HG03159 (cell line): Measurements from ENCODE around the gene NEDD4L.
"Not testable (repeated sequence)": the region's sequence is repeated elsewhere in the genome, so short reads cannot be mapped to it uniquely, and the experiment has no call there.

Experiments
- ATAC-seq: cut with Tn5 transposase; IDR thresholded peaks from one replicate; pipeline ENCODE4 v1.9.1; 2021; ENCODE audit warnings: mild to moderate bottlenecking, moderate library complexity; ENCODE audit not compliant: unreplicated experiment

NEDD4L gene

DNA sequence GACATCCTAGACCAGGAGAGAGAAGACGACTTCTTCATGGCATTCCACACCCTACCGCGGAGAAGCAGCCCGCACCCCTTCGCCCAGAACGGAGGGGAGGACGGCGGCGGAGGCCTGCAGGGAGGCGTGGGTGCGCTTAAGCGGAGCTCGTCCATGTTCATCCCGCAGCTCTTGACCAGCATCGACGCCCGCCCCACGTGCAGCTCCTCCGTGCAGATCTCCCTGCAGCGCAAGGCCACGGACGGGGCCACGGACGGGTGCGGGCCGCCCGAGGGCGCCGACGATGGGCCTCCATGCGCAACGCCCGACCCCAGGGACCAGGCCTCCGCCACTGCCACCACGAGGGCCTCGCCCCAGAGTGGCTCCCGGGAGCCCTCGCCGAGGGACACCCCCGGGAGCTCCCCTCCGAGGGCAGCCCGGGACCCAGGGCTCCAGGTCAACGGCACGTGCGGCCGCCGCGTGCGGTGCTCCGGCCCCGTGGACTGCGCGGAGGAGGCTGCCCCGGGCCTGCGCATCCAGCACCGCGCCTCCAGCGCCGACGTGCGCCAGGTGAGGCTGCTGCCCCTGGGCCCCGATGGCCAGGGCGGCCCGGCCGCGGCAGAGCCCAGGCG is 211.8 kb downstream of the NEDD4L start:
- no peak for ATAC-seq

DNA sequence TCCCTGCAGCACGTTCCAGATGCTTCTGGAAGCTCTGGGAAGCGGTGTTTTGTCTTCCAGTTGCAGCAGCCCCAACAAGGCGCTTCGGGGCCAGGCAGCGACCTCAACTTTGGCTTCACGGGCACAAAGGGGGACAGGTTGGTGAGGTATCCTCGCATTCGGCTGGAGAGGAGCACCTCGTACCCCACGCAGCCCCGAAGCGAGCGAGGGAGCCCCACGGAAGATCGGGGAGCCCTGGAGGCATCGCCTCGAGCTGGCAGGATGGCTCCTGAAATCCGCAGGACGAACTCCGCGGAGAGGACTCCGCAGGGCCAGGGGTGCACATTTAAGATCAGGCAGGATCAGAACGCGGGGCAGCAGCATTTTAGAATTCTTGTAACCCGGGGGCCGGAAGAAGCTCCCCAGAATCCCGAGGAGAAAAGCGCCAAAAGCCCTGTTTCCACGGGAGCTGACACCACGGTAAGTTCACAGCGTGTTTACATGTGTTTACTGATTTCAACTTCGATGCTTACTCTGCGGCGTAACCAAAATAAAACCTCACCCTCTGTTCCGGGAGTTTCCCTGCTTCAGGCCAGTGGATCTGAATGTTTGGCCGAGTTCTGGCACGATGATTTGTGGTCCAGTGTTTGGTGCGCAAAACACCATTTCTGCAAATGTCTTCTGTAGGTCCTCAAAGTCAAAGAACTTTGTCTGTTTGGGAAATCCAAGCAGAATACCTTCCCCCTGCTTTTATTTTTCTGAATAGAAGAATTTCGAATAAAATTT is 212.5 kb downstream of the NEDD4L start:
- no peak for ATAC-seq

DNA sequence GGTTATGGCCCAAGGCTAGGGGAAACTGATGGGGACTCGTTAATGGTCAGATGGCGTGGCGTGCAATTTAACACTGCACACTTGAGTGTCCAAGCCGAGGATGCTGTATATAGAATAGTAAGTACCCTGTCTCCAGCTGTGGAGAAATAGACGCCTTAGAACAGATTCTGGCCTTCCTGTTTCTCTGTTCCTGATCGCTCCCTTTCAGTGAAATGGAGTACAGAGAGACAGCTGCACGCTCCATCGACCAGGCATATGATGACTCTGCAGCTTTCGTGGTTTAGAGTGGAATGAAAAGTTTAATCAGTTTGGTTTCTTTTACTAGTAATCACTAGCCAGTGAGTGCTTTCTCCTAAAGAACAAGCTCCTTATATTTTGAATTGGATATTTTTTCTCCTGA is 213.4 kb downstream of the NEDD4L start:
- ATAC-seq, result no peak

DNA sequence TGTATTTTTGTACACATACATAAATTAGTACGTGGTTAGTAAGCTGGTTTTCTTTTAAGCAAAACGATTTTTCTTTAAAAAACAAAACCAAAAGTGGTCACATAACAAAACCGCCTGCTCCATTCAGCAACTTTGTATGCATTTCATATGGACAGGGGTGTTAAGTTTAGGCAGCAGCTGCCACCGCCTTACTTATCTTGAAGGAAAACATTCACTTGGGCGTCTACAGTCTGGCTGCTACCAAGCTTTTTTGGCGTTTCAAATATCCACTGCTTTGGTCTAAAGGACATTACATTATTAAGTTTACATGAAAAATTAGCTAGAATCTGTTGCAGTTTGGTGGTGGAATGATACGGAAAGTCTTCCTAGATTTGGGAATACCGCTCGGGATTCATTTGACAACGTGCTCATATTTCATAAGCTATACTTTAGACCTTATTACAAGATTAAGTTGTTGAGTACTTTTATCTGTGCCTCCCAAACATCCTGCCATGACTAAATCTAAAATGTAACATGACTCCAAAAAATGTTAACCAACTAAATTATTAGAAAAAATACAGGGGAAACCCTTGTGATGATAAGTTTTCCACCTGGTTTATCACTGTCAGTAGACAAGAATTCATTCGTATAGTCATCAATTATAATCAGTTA is 214.8 kb downstream of the NEDD4L start:
- ATAC-seq, result no peak

DNA sequence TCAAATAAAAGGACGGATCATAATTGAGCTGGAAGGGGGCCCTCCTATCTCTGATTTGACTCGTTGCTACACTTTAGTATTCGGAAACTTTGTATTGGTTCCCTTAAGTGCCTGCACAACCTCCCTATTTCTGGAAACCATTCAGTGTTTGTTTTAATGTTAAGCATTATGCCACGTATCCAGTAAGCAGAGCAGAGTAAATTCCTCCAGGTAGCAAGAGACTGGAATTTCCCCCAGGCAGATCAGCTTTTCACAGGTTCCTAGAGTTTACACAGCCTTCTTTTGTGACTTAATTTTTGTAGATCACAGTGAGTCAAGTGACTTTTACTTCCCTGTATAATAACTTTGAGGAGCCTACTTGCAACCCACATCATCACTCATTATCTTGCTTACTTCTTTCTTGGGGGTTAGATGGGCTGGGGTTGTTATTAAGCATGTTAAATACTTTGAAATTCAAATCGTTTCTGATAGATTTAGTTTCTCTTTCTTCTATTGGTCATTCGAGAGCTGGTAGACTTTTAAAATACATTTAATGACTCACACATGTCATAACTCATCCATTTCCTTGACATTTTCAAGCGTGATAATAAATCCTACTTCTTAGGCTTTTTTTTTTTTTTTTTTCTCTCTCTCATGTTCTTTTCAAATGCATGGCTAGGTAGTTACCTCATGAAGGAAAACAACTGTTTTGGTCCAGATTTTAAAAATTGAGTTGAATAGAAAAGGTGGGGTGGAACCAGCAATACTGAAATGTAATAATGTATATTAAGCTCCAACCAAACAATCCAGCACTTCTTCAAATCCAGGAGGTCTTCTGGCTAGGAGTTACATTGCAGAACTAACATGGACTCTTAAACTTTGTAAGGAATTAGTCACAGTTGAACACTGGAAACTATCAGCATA is 219.3 kb downstream of the NEDD4L start:
- no peak for ATAC-seq

DNA sequence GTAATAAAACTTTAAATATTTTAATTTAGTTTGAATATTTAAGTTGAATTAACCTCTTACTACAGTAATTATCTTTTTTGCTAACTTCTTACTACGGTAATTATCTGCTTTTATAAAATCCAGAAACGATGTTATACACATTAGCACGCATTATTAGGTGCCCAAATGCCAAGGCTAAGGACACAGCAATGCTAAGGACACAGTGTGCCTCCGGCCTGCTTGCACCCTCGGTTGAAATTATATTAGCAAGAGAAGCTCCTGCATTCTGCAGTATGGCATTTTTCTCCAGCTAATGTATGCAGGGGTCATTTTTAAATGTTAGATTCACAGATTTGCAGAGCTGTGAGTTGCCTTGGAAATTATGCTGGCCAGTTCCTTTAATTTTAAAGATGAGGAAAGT is 220.0 kb downstream of the NEDD4L start:
- ATAC-seq, result no peak

DNA sequence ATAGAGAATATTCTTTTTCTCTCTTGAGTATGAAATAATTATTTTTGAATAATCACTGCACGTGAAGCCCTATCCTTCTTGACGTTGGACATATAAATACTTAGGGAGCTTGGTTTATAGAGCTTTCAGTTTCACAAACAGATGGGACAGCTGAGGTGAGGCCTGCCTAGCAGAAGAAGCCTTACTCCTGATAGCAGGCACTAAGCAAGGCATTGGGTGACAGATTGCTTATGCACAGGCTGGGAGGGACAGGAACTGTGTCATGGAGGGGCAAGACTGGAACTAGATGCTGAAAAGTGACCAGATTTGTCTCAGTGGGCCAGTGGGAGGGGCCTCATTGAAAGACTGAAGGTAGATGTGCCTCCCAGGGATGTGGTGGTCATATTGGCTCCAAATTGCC is 220.8 kb downstream of the NEDD4L start:
- no peak for ATAC-seq

DNA sequence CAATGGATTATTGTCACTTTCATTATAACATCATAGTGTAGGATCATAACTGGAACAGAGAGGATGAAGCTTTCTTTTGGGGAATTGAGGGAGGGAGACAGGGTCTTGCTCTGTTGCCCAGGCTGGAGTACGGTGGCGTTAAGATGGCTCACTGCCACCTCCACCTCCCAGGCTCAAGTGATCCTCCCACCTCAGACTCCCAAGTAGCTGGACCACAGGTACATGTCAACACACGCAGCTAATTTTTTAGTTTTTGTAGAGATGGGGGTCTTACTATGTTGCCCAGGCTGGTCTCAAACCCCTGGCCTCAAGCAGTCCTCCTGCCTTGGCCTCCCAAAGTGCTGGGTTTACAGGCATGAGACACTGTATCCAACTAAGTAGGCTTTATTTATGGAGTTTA is 221.5 kb downstream of the NEDD4L start:
- ATAC-seq, result not testable (repeated sequence)

DNA sequence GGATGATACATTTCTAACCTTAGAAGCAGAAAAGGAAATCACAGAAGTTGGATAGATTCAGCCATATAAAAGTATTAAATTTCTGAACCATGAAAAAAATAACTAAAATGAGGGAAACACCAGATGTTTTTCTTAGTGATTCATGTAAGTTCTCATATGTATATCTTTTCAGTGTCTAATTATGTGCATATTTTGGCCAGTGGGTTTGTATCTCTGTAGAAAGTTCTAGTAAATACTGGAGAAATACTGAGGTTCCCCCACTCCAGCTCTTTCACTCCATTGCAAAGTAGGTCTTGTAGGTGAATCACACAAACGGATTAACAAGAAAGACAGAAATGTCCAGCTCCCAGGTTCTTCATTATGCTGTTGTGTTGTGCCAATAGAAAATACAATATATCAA is 222.3 kb downstream of the NEDD4L start:
- ATAC-seq, result no peak

DNA sequence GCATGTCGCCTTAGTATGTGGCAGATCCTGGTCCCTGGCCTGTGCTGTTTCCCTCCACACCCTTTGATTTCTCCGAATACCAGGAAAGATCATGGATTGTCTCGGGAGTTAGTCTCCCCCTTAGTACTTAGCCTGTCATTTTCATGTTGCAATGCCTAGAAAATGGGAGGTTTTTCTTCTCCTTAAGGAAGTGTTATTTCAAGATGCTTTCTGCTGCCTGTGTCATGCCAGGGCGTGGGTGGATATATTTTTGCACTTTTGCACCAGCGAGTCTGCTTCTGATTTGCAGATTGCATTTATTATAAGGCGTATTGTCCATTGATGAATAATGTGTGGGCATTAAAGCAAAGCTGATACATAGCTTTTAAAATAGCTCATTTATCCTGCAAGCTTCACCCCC is 223.5 kb downstream of the NEDD4L start:
- ATAC-seq, result no peak

DNA sequence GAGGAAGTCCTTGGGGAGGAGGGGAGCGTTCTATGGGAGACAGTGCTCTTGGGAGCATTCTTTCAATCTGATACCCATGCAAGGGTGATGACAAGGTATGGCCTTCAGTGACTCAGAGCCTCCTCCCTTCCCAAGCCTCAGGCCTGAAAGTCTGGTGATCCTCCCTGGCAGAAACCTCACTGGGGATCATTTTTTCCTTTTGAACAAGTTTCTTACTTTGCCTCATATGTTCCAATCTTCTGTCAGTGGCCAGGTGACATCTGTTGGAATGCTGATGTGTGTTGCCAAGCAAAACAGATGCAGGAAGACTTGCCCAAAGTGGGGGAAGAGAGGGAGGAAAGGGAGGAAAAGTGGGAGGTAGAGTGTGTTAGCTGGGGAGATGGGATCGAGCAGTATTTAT is 224.8 kb downstream of the NEDD4L start:
- no peak for ATAC-seq

DNA sequence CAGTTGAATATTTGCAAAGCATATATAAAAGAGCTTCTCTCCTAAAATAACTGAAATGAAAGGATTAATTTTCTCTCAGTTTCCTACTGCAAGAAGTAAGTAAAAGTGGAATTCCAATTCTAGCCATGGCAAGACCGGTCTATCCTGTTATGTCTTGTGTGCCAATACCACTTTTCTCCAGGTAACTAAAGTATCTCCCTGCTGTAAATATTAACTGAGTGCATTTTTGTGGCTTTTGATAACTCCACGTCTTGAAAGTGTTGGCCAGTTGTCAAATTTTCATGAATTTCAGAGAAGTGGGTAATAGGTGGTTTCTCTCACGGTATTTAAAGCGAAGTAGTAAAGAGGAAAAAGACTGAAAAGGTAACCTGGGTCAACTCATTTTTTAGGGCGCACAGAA is 225.9 kb downstream of the NEDD4L start:
- no peak for ATAC-seq

DNA sequence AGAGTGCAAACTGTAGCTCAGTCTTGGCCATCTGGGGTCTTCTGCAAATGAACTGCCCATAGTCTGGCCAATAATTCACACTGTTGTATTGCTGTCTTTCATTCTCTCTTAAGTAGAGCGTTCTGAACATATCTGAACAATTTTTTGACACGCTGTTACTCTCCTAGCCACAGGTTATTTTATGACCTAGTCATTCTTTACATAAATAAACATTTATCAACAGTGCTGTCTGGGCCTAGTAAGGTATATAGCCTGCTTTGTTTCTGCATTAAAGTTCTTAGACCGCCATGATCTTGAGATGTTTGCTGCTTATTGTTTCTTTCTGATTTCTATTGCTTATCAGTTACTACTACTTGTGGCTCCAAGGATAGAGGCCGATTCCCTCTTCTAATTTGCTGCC is 226.4 kb downstream of the NEDD4L start:
- no peak for ATAC-seq

DNA sequence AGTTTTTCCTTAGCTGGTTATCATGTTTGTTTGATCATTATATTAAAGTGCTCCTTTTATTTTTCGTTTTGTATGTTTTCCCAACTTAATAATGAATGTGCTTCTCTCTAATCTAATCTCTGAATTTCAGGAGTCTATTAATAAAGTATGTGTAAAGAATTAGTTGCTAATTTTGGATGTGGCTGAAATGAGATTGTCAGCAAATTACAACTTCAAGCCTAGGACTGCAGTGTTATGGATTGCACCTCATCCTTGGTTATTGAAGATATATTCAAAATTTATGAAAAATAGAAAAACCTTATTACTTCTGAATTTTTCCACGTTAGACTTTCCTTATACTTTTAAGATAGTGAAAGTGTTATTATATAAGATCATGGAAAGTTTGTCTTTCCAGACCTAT is 227.7 kb downstream of the NEDD4L start:
- no peak for ATAC-seq

DNA sequence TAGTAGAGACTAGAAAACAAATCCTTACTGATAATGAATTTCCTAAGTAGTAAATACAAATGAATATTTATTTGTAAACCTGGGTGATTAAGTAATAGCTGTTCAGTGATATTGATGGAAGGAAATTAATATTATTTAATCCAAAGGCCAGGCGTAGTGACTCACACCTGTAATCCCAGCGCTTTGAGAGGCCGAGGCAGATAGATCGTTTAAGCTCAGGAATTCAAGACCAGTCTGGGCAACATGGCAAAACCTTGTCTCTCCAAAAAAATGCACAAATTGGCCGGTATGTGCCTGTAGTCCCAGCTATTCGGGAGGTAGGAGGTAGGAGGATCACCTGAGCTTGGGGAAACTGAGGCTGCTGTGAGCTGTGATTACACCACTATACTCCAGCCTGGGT is 228.2 kb downstream of the NEDD4L start:
- ATAC-seq, result no peak

DNA sequence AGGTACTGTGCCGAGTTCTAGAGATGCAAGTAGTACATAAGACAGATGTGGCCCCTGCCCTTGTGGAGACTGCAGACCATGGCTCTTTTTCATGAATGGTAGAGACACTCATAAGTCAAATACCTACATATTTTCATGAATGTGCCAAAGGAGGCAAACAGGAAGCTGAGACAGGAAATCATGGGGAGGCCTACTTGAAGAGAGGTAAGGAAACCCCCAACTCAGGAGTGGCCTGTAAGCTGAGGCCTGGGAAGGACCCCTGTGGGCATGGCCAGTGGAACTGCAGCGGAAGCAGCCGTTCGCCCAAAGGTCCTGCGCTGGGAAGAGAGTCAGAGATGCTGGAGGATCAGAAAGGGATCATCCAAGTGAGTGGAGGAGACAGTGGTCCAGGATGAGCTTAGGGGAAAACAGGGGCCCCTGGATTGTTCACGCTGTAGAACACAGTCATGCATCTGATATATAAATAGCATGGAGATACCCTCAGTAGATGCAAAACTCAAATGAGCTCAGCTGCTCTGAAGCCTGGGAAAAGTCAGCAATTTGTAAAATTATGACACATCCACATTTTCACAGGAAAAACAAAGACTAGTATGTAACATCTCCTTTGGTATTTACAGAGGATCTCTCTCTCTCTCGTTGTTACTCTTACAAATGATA is 228.9 kb downstream of the NEDD4L start:
- no peak for ATAC-seq

DNA sequence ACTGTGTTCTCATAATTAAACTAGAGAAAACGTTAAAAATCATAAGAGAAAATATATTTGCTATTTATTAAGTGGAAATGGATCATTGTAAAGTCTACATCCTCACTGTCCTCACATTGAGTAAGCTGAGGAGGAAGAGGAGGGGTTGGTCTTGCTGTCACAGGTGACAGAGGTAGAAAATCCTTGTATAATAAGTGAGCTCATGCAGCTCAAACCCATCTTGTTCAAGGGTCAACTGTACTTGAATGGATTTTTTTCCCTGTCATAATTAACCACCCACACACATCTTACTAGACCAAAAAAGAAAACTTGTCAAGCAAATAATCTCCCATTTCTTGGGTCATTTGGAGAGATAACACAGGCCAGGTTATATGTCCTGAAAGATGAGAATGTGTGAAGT is 231.2 kb downstream of the NEDD4L start:
- ATAC-seq, result no peak

DNA sequence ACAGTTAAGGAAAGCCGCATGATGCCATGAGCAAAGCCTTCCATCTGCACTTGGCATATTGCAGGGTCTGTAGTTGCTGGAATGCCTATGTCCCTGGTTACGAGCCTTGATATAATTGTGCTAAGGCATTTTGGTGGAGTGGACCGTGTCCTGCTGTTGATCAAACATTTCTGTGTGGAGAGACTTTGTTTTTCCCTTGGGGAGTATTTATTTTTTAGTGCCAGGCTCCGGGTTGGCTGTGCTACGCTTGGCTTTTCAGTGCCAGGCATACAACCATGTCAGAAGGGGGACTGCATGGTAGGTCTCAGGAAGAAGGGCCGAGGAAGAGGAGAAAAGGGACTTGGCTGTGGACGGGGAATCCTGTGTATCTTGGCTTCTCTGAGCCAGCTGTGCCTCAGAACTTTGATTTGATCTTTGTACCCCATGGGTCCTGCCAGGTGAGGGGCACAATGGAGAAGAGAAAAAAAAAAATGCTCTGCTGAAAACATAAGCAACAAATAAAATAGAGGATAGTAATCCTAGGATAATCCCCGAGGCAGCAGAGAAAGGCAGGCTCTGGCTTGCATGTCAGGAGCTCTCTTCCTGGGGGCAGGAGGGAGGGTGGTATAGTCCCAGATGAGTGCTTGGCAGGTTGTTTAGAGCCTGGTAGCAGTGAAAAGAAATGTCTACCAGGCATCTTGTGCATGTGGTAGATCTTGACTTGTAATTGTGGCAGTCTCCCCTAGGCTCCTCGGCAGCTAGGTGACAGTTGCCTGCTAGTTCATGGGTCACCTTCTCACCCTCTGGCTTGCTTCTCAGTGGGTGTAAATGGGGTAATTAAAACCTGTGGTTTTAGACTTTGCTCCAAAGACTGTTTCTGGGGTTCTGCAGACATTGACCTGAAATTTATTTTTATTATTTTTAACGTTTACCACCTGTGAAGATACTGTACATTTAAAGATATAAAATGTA is 233.0 kb downstream of the NEDD4L start:
- ATAC-seq, result no peak

DNA sequence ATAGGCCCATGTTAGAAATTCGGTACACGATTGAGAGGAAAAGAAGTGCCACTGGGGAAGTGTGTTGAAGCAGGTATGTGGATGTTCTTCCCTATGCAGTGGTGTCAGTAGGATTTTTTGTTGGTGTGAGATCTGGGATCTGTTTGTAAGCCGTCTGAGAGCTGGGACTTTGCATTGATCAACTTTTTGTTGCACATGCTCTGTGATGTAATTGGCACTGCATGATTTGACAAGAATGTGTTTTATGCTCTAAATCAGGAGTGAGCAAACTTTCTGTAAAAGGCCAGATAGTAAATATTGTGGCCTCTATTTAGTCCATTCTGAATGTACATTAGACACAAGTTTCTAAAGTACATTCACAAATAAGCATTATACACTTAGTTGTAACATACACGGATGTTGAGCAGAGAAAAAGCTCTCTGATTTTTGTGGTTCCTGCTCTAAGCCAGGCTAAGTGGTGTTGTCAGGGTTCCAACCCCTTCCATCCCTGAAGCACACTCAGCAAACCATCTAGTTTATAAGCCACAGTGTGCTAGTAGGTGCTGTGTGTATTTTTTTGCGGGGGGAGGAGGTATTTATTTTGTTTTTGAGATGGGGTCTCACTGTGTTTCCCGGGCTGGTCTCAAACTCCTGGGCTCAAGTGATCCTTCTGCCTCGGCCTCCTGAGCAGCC is 235.6 kb downstream of the NEDD4L start:
- ATAC-seq, result no peak
